Body of pancreas (tissue), 4 donors: ENCODE measurements around the gene SCTR. TPM values are rescaled to one million over a fixed set of nuclear protein-coding genes. Genes with fewer than 3 reads are reported as not detected.

Experiments
- ATAC-seq: fragments of 150-250 bp; one replicate; pipeline ENCODE4 v1.9.1; 2016
- DNase-seq, 4 donors: peaks; one replicate each; pipeline ENCODE4 v3.0.0-alpha.2; 2019
- H3K27ac ChIP-seq, 4 donors: fragments of 200-600 bp; sonication (generic); 1 replicate in 3 of 4; 2 replicates in 1 of 4; pipeline versions ENCODE4 v1.5.1 to v1.6.1; 2016 to 2019; ENCODE audit warnings: mild to moderate bottlenecking in 1 of 4, mixed read lengths in 1 of 4, moderate library complexity in 1 of 4
- H3K27me3 ChIP-seq, 2 donors: fragments of 200-600 bp; sonication (generic); one replicate each; pipeline ENCODE4 v1.6.0; 2016; ENCODE audit warnings: mild to moderate bottlenecking in 1 of 2
- H3K36me3 ChIP-seq, 2 donors: fragments of 200-600 bp; sonication (generic); replicated peaks in 1 of 2; 2 replicates each; pipeline ENCODE4 v1.5.1; 2016; ENCODE audit warnings: low read depth in 2 of 2; ENCODE audit not compliant: insufficient read depth in 1 of 2
- H3K4me1 ChIP-seq: fragments of 200-600 bp; sonication (generic); one replicate; pipeline ENCODE4 v1.6.0; 2016
- H3K4me3 ChIP-seq, 2 donors: fragments of 200-600 bp; sonication (generic); 1 replicate in 1 of 2; 2 replicates in 1 of 2; pipeline ENCODE4 v1.5.1; 2016 to 2019
- H3K9me3 ChIP-seq, 3 donors: fragments of 200-600 bp; sonication (generic); 1 replicate in 2 of 3; 2 replicates in 1 of 3; pipeline ENCODE4 v1.5.1; 2016
- POLR2A ChIP-seq, 3 donors: fragments of 450-650 bp; IDR thresholded peaks; one replicate each; pipeline ENCODE4 v1.6.1; 2016; ENCODE audit warnings: antibody characterized with exemption in 3 of 3, mild to moderate bottlenecking in 2 of 3
- WGBS, 2 donors: methylation state at CpG; one replicate each; pipeline ENCODE4 v1.1.5; 2017; 5-methylcytosine and 5-hydroxymethylcytosine counted together
- intact Hi-C: fragments of 100-400 bp; cut with DNase I; formaldehyde crosslinking; loops from one replicate; pipeline ENCODE4 v1.15.1; 2023
- total RNA-seq, 2 donors: library from RNA; depleted of rRNA; stranded (reverse); fragments of >200 nt; gene quantifications; one replicate each; pipeline ENCODE4 v1.1.0, GENCODE V29; 2016
- TF ChIP-seq, protein P1 (sequence below), 7 experiments: fragments of 450-650 bp in 4 of 7; fragments of 200-600 bp in 3 of 7; sonication (generic) in 3 of 7; IDR thresholded peaks; one replicate each; pipeline ENCODE4 v1.5.1; 2016 to 2019; ENCODE audit warnings: antibody characterized with exemption in 7 of 7

Gene SCTR
- total RNA-seq, 2 donors from 2014 or later = 69.0 to 183 TPM

DNA sequence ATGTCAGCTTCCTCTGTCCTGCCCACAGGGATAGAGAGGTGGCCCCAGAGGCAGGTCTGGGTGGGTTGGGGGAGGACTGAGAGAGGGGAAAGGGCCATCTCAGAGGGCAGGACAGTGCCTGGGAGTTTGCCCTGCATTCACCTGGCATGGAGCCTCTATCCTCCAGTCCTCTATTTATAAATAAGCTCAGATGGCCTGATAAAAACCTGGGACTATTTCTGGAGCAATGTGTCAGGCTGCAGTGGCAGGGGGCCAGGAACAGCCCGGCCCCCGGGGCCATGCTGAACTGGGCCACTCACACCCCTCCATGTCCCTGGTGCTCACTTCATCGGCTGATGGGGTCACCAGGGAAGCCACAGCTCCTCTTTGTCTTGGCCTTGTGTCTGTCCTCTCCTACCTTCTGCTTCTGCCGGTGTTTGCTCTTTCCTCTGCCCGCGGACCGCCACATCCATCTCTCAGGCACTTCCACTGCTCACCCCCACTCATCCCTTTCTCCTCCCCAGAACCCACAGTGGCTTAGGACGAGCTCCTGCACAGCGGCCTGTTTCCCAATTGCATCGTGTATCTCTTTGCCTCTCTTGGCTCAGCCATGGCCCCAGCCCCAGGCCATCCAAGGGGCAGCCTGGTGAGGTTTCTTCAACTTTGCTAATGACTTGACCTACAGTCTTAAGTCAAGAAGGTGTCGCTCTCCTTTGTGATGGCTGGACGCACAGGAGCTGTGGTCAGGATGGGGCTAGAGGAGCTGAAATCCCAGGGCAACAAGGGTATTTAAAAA lies 38.8 kb downstream of the SCTR start:
- peak; percentile 51 to 82 (median 72) for DNase-seq
- Histone ChIP-seq H3K9me3 (no peaks in the 10 kb centered on the region), H3K4me1 (peaks cover 100% of the 10 kb centered on the region), H3K4me3 (no peak overlapping the region), H3K27me3 (no peaks in the 10 kb centered on the region), H3K27ac (peak overlapping the region; percentile 68 to 97 (median 91)), H3K36me3 (no peaks in the 10 kb centered on the region)
- intact Hi-C loops = no loop called here
- 67 to 70% methylated on average over 10 to 12 of the region's 12 CpGs for whole genome bisulfite sequencing, 2 donors
- peak in 1 of 3 donors; percentile 20 for TF ChIP-seq POLR2A (IDR thresholded peaks at IDR 0.05)
- TF ChIP-seq, protein P1, sequence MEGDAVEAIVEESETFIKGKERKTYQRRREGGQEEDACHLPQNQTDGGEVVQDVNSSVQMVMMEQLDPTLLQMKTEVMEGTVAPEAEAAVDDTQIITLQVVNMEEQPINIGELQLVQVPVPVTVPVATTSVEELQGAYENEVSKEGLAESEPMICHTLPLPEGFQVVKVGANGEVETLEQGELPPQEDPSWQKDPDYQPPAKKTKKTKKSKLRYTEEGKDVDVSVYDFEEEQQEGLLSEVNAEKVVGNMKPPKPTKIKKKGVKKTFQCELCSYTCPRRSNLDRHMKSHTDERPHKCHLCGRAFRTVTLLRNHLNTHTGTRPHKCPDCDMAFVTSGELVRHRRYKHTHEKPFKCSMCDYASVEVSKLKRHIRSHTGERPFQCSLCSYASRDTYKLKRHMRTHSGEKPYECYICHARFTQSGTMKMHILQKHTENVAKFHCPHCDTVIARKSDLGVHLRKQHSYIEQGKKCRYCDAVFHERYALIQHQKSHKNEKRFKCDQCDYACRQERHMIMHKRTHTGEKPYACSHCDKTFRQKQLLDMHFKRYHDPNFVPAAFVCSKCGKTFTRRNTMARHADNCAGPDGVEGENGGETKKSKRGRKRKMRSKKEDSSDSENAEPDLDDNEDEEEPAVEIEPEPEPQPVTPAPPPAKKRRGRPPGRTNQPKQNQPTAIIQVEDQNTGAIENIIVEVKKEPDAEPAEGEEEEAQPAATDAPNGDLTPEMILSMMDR (IDR thresholded peaks at IDR 0.05) = no peak
- ATAC-seq = no peak

DNA sequence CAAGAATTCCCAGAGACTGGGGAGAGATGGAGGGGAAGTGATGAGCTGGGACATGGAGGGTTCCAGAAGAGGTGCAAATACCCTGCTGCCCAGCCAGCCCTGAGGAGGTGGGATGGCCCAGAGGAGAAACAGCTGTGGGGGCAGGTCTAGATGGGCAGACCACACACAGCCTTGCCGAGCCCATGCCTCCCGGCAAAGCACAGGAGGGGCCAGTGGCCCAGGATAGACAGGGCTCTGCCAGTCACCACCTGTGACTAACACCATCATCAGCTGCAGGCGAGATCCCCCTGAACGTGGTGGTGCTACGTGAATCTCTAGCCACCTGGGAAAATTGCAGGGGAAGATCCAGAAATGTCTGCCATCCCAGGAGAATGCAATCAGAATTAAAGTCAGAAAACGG lies 39.4 kb downstream of the SCTR start:
- intact Hi-C loops = no loop called here
- TF ChIP-seq, protein P1 (IDR thresholded peaks at IDR 0.05) = no peak
- TF ChIP-seq POLR2A (IDR thresholded peaks at IDR 0.05) = no peak
- ATAC-seq (no peak), DNase-seq (no peak)
- Histone ChIP-seq H3K27me3 (no peaks in the 10 kb centered on the region), H3K27ac (peak overlapping the region; percentile 68 to 97 (median 91)), H3K36me3 (no peaks in the 10 kb centered on the region), H3K4me1 (peaks cover 100% of the 10 kb centered on the region), H3K9me3 (no peaks in the 10 kb centered on the region), H3K4me3 (no peak overlapping the region)
- 55 to 58% methylated on average over 6 of the region's 6 CpGs for WGBS, 2 donors

DNA sequence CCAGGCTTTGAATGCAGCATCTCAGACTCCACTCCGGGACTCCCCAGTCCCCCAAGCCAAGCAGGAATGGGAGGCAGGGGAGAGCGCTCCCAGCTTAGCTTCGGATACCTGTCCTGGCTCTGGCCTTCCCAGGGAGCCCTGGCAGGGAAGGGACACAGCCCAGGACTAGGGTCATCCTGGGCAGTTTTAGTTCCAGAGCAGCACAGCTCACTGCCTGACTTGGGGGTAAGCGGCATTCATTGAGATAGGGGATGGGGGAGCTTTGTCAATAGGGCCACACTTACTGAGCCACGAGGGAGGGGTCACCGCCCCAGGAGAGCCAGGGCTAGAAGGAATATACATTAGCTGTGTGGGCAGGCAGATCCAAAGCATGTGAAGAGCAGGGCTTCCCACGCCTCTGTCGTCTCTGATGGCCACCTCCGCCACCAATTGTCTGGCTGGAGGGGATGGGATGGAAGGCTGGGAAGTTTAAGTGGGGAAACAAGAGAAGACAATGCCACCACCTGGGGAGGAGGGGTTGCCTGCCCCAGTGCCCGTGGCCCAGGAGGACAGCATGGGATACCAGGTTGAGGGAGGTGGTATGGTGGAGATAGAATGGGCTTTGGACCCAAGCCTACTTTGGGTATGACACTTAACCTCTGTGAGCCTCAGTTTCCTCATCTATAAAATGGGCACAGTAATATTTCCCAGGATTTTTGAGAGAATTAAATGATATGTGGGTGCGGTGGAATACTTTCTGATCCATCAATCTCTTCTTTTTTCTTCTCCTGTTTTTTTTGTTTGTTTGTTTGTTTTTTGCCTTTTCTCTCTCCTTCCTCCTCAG lies 40.2 kb downstream of the SCTR start:
- Histone ChIP-seq H3K36me3 (no peaks in the 10 kb centered on the region), H3K27me3 (no peaks in the 10 kb centered on the region), H3K4me3 (no peak overlapping the region), H3K9me3 (no peaks in the 10 kb centered on the region), H3K4me1 (peaks cover 99% of the 10 kb centered on the region), H3K27ac (peak overlapping the region; percentile 45 to 97 (median 91))
- DNase-seq (no peak), ATAC-seq (no peak)
- 83 to 90% methylated on average over 11 of the region's 11 CpGs for WGBS, 2 donors
- TF ChIP-seq, protein P1 (IDR thresholded peaks at IDR 0.05) = no peak
- TF ChIP-seq POLR2A (IDR thresholded peaks at IDR 0.05) = no peak
- intact Hi-C loops = no loop called here

DNA sequence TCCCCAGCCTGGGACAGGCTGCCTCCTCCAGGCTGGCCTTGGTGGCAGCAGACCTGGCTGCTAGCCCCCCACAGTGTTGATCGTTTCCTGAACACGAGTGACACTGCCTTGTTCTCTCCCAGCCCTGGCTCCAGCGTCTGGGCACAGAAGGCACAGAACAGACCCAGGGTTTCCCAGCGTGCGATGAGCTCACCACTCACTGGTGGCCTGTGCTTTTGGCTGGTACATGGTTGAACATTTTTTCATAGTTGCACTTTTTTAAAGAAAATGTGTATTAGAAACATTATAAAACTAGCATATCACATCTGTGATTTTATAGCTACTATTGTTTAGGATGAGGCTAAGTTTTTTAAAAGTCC lies 40.9 kb downstream of the SCTR start:
- intact Hi-C loops = no loop called here
- H3K36me3 ChIP-seq = no peaks in the 10 kb centered on the region
- WGBS, 2 donors = 53 to 66% methylated on average over 4 to 5 of the region's 5 CpGs
- DNase-seq (no peak), ATAC-seq (no peak)
- peaks cover 91% of the 10 kb centered on the region for H3K4me1 ChIP-seq
- H3K4me3 ChIP-seq = no peak overlapping the region
- H3K27ac ChIP-seq = peak overlapping the region; percentile 45 to 97 (median 91)
- no peaks in the 10 kb centered on the region for H3K27me3 ChIP-seq
- H3K9me3 ChIP-seq = no peaks in the 10 kb centered on the region
- peak in 1 of 3 donors; percentile 15 for TF ChIP-seq POLR2A (IDR thresholded peaks at IDR 0.05)
- TF ChIP-seq, protein P1 (IDR thresholded peaks at IDR 0.05) = no peak
